Astrocyte of the cerebellum (primary cell): ENCODE measurements around the gene E4F1.
A peak's percentile ranks its signal among the peaks of the same experiment; 100 is the strongest.
"Not testable (repeated sequence)": the region's sequence is repeated elsewhere in the genome, so short reads cannot be mapped to it uniquely, and the experiment has no call there.

Experiments
- DNase-seq: peaks from one replicate; pipeline ENCODE4 v3.0.0-alpha.2; 2011; ENCODE audit warnings: low read depth
- H3K4me3 ChIP-seq: 2 replicates; pipeline ENCODE4 v1.5.1; 2011; ENCODE audit warnings: mild to moderate bottlenecking, low read depth, low read length, moderate library complexity
- CTCF ChIP-seq: IDR thresholded peaks from 2 replicates; pipeline ENCODE4 v1.5.1; 2012; ENCODE audit warnings: low read length, low read depth, moderate library complexity, mild to moderate bottlenecking; ENCODE audit errors: missing control alignments
- in situ Hi-C: cut with HindIII; loops from 2 replicates; pipeline ENCODE4 v1.10.0; 2017; ENCODE audit warnings: low sequenced_read_pairs

E4F1 gene

DNA sequence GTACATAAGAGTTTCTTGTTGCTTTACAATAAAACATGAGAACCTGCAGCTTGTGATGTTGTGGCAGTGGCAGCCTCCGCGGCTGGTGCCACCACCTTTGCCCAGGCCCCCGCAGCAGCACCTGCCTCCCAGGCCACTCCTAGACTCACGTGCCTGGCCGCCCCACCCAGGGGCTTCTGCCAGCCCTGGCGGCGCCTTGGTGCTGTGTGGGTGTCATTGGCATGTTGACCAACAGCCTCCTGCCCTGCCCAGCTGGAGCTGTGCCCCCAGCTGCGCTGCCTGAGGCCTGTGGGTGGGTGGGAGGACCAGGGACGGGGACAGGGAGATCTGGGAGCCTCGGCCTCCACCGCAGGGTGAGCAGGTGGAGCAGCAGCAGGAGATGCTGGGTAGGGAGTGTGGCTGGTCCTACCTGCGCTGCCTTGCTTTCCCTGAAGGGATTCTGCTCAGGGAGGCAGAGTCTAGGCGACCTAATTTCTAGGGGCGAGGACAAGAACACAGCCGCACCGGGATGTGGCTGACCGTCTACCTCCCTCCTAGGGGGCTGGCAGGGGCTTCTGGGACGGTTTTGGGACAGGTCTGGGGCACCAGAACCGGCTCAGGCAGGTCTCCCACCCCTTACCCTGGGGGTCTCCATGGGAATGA is 12.4 kb downstream of the E4F1 start:
- TF ChIP-seq CTCF, result no peak
- in situ Hi-C loops, result no loop called here
- no peak for DNase-seq
- H3K4me3 ChIP-seq, result no peak overlapping the region

DNA sequence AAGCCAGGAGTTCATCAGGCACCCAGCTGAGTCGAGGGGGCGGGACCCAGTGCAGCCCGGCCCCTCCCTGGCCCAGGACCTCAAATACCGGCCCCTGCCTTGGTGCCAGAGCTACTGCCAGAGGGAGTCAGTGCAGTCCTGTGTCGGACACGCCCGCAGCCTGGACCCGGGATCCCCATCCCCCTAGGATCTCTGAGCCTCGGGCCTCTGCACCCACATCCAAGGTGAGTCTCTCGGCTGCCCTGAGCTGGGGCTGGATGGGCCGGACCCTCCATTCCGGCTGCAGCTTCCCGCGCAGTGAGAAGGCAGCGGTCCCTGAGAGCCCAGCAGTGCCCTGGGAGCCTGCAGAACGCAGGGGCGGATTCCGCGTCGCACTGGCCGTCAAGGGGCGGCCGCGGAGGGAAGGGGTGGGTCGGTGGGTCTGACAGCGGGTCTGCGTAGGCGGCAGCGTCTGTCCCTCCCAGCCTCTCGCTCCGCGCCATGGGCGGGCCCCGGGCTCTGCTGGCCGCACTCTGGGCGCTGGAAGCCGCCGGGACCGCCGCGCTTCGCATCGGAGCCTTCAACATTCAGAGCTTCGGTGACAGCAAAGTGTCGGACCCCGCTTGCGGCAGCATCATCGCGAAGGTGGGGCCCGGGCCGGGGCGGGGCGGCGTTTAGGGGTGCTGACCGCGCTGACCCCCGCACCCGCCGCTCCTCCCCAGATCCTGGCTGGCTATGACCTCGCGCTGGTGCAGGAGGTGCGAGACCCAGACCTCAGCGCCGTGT is 13.1 kb downstream of the E4F1 start, which contains the start of gene DNASE1L2:
DNASE1L2 (plus strand) TSS at position 108 of the 765 bp plus-strand sequence; CDS start at position 481, 373 bp downstream.
- TF ChIP-seq CTCF, result no peak
- in situ Hi-C loops, result no loop called here
- H3K4me3 ChIP-seq, result peak within 1 kb of the TSS; percentile 28
- DNase-seq, result no peak

- in situ Hi-C loops, result no loop called here
- no peak for DNase-seq
- no peak for TF ChIP-seq CTCF
- H3K4me3 ChIP-seq, result peak overlapping the region; percentile 28
Measured at GRCh38 chr16:2237102-2237482, 13.7 kb downstream of the E4F1 start.

DNA sequence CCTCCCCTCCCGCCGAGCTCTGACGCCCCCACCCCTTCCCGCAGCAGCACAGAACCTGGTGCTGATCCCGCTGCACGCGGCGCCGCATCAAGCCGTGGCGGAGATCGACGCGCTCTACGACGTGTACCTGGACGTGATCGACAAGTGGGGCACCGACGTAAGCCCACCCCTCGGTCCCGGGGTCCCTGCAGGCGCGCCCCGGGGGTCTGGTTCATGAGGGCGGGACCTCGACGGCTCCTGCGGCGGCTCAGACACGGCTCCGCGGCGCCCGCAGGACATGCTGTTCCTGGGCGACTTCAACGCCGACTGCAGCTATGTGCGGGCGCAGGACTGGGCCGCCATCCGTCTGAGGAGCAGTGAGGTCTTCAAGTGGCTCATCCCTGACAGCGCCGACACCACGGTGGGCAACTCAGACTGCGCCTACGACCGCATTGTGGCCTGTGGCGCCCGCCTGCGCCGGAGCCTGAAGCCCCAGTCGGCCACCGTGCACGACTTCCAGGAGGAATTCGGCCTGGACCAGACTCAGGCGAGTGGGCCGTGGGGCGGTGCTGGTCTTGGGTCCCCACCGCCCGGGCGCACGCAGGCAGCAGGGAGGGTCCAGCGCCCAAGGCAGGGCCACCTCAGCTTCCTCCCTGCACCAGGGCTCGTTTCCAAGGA is 14.2 kb downstream of the E4F1 start:
- no peak for TF ChIP-seq CTCF
- no peak overlapping the region for H3K4me3 ChIP-seq
- in situ Hi-C loops, result no loop called here
- DNase-seq, result no peak

GRCh38 chr16:2238150-2238837 is 14.9 kb downstream of the E4F1 start:
- no peak for TF ChIP-seq CTCF
- H3K4me3 ChIP-seq, result no peak overlapping the region
- in situ Hi-C loops, result no loop called here
- DNase-seq, result no peak

DNA sequence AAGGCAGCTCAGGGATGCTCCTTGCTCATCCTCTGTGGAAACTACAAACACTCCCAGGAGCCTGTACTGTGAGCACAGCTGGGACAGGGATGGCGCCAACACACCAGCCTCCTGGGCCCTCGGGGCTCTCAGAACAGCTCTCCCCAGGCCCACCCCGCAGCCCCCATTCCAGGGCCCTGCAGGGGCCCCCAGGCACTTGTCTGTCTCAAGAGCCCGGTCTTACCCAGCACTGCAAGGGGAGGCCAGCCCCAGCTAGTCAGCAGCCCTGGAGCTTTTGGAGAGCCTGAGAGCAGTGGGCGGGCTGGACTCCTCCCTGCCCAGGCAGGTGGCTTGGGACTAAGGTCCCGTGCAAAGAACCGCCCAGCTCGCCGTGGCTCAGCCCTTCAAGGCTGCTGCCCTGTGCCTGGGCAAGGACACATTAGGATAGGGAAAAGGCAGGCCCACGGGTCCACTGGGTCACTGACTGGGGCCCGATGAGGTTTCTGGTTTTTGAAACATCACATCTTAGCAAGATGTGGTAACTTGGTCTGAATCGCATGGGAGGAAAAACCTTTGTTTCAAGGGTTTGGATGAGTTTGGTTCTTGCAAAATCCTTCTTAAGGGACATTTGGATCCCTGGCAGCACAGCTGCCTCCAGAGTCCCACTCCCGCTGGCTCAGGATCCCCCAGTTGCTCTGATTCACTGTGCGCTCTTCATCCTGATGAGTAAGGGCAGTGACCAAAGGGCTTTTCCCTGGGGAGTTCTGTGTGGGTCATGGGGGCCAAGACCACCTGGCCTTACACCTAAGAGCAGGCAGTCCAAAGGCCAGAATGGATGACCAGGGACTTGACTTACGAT is 15.7 kb downstream of the E4F1 start:
- DNase-seq, result no peak
- H3K4me3 ChIP-seq, result no peak overlapping the region
- TF ChIP-seq CTCF, result no peak
- in situ Hi-C loops, result no loop called here

DNA sequence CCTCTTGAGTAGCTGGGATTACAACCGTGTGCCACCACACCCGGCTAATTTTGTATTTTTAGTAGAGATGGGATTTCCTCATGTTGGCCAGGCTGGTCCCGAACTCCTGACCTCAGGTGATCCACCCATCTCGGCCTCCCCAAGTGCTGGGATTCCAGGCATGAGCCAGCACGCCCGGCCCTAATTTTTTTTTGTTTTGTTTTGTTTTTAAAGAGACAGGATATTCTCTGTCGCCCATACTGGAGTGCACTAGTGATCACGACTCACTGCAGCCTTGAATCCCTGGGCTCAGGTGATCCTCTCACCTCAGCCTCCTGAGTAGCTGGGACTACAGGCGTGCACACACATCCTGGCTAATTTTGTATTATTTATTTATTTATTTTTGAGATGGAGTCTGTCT is 16.9 kb downstream of the E4F1 start:
- in situ Hi-C loops, H3K4me3 ChIP-seq, DNase-seq: not testable (repeated sequence)
